Raji (cell line): ENCODE data around the gene B4GALT6.

Source experiments
- POLR2A ChIP-seq: IDR thresholded peaks from 2 replicates; pipeline ENCODE4 v1.6.1; 2011; ENCODE audit warnings: low read depth, low read length, control low read depth; ENCODE audit not compliant: insufficient read depth

B4GALT6 gene

DNA sequence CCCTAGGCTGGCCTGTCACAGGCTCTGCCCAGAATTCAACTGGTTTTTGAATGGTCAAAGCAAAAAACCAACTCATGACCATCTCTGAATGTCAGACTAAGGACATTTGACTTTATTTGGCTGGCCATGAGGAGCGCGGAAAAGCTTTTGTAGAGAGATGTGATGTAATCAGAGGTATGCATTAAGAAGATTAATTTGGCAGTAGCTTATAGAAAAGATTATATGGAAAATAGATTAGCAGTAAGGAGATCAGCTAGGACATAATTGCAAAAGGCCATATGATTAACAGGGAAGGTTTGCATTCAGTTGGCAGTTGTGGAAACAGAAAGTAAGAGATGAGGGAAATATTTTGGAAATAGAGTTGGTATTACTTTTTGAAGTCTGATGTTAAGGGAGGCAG, 105.0 kb downstream of the B4GALT6 start:
- no peak for TF ChIP-seq POLR2A

DNA sequence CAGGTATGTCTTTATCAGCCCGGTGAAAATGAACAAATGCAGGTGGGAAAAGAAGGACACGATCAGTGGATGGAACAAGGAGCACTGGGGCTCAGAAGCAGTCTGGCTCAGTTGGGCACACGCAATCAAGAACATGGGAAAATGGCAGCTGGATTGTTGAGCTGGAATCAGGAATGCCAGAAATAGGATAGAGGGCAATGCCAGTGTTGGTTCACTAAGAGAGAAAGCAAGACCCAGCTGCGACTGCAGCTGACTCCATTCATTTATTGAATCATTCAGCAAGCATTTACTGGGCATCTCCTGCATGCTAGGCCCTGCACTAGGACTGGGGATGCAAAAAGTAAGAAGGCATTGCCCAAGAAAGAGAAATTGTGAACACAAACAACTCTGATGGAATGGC, 106.3 kb downstream of the B4GALT6 start:
- no peak for TF ChIP-seq POLR2A

DNA sequence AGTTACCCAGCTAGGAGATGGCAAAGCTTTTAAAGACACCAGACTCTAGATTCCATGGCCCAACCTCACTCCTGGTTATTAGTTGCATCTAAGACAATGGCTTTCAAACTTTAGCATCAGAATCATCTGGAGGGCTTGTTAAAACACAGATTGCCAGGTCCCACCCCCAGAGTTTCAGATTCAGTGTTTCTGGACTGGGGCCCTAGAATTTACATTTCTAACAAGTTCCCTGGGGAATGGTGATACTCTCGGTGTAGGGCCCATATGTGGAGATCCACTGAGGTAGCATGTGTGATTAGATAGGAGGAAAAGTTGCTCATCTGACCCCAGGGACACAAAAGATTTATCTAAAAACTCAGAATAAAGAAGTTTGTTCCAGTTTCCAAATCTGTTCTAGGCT, 107.2 kb downstream of the B4GALT6 start:
- no peak for TF ChIP-seq POLR2A

DNA sequence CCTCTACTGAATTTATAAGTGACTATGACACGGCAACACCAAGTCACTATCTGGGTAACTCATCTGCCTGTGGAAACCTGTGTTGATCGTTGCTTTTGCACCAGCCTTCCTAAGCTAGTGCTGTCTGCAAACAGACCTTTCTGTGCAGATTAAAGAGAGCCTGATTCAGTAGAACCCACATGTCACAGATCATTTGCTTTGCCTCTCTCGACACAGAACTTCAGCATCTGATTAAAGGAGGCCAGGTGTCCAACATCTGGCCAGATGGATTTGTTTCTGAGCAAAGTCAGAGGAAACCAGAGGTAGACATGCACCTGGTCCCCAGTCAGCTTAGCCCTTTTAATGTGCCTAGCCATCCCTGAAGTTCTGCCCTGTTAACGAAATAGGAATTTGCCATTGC, 107.7 kb downstream of the B4GALT6 start:
- TF ChIP-seq POLR2A = no peak

DNA sequence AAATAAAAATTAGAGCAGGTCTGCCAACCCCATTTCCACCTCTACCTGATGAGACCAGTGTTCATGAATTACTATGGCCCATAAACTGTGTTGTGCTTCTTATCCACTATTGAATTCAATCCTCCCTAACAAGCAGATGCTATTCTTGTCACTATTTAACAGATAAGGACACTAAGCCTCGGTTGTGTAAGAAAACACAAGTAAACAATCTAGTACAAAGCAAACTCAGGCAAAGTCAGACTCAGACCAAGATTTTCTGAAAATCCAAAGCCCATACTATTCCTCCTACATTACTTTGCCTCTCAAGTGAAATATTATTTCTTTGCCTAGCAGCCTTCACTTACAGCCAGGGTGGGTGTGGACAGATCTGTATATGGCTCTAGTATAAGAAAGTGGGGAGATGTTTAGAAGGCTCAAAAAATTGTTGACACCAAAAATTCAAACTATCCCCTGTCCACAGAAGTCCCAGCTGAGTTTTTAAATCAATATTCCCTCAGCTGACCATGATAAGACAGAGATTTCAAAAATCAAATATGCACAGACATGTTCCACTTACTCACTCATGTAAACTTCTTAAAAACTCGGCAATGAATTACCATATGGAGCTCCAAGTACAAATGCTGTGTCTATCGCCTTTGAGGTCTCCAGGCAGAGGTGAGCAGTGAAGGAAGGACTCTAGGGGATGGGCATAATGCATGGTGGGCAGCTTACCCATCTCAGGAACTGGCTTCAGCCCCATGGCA, 108.7 kb downstream of the B4GALT6 start:
- TF ChIP-seq POLR2A = no peak

DNA sequence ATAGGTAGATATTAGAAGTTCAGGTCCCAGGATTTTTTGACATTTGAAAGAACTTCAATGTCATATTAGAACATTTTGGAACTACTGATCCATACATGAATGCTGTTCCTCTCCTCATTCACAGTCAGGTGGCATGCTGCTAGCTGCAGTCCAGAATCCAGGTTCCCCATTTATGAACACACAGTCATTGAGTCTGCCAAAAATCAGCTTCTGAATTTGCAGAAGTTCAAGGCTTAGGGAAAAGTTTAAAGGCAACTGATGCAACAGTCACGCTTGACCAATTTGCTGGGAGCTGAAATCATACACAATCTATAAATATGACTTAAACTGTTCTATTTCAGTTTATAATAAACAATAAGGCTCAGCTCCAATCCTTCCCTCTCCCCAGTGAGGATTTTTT, 110.0 kb downstream of the B4GALT6 start:
- no peak for TF ChIP-seq POLR2A
